HepG2 (cell line): ENCODE data around the gene CNNM1. TPM values are rescaled to one million over a fixed set of nuclear protein-coding genes. Genes with fewer than 3 reads are reported as not detected.

Experiments used
- ATAC-seq: fragments of 200-7000 bp; cut with Tn5 transposase; 3 replicates; pipeline ENCODE4 v1.9.1; 2020; ENCODE audit warnings: mild to moderate bottlenecking, moderate library complexity
- BruUV-seq: library from RNA; stranded (reverse); fragments of 400-500 nt; replicated peaks from 2 replicates; lab custom pipeline; 2021; lab: Mats Ljungman, UMichigan
- CTCF ChIA-PET: fragments of 300-600 bp; formaldehyde crosslinking; extraction: SDS; loops from one replicate; lab custom pipeline; 2021; ENCODE audit warnings: low total read pairs, inconsistent platforms, low intra/inter-chr PET ratio; lab: Yijun Ruan, JAX
- POLR2A ChIA-PET: fragments of 350-600 bp; sonication (Branson Sonifier 250); formaldehyde crosslinking; loops from one replicate; lab custom pipeline; 2020; ENCODE audit warnings: antibody characterized with exemption, inconsistent platforms; lab: Yijun Ruan, JAX
- DNase-seq: peaks from one replicate; pipeline ENCODE4 v3.0.0-alpha.2; 2015; ENCODE audit warnings: low spot score
- FAIRE-seq: peaks from 3 replicates; lab custom pipeline; 2011; peaks lifted over from hg19 to GRCh38; lab: Jason Lieb, UNC
- H2AFZ ChIP-seq: one replicate; pipeline ENCODE4 v1.6.1; 2011; ENCODE audit warnings: low read length, inconsistent platforms
- H3K27ac ChIP-seq: fragments of 300-600 bp; 3 replicates; pipeline ENCODE4 v1.8.0; 2011; ENCODE audit warnings: mixed run types, mild to moderate bottlenecking, mixed read lengths, low read length, inconsistent platforms; ENCODE audit not compliant: insufficient read depth; ENCODE audit errors: extremely low read length
- H3K27me3 ChIP-seq, 2 experiments: fragments of 200-600 bp in 1 of 2; 2 replicates in 1 of 2; 3 replicates in 1 of 2; pipeline versions ENCODE4 v1.6.0 to v1.8.0; 2011; ENCODE audit warnings: low read length in 2 of 2, mild to moderate bottlenecking in 2 of 2, moderate library complexity in 2 of 2, inconsistent platforms in 1 of 2; ENCODE audit not compliant: insufficient read depth in 2 of 2, control insufficient read depth in 1 of 2
- H3K36me3 ChIP-seq, 2 experiments: fragments of 200-600 bp in 1 of 2; replicated peaks in 1 of 2; 2 replicates in 1 of 2; 3 replicates in 1 of 2; pipeline versions ENCODE4 v1.5.1 to v1.8.0; 2011; ENCODE audit warnings: low read length in 2 of 2, inconsistent platforms in 1 of 2; ENCODE audit not compliant: insufficient read depth in 2 of 2, control insufficient read depth in 1 of 2
- H3K4me1 ChIP-seq: 2 replicates; pipeline ENCODE4 v1.5.1; 2012; ENCODE audit warnings: low read length, inconsistent platforms; ENCODE audit not compliant: insufficient read depth
- H3K4me2 ChIP-seq: 2 replicates; pipeline ENCODE4 v1.6.0; 2011; ENCODE audit warnings: low read depth, low read length, inconsistent platforms
- H3K4me3 ChIP-seq, 3 experiments: fragments of 200-600 bp in 1 of 3; sonication (generic), shearing (Covaris generic) in 1 of 3; replicated peaks in 1 of 3; 2 replicates each; pipeline ENCODE4 v1.5.1; 2011 to 2016; ENCODE audit warnings: low read length in 3 of 3, inconsistent platforms in 2 of 3, low read depth in 2 of 3, mild to moderate bottlenecking in 2 of 3, control low read depth in 1 of 3, mixed read lengths in 1 of 3; ENCODE audit not compliant: insufficient read depth in 1 of 3
- H3K79me2 ChIP-seq: one replicate; pipeline ENCODE4 v1.6.1; 2011; ENCODE audit warnings: low read length, inconsistent platforms; ENCODE audit not compliant: insufficient read depth
- H3K9ac ChIP-seq: 2 replicates; pipeline ENCODE4 v1.6.0; 2011; ENCODE audit warnings: mild to moderate bottlenecking, low read depth, low read length, inconsistent platforms; ENCODE audit not compliant: insufficient read depth
- H3K9me3 ChIP-seq: 2 replicates; pipeline ENCODE4 v1.5.1; 2012; ENCODE audit warnings: mild to moderate bottlenecking, low read length
- H4K20me1 ChIP-seq: 2 replicates; pipeline ENCODE4 v1.6.0; 2011; ENCODE audit warnings: inconsistent platforms, mild to moderate bottlenecking, low read length, moderate library complexity; ENCODE audit not compliant: insufficient read depth
- POLR2G ChIP-seq: fragments of 200-400 bp; formaldehyde crosslinking; IDR thresholded peaks from 2 replicates; pipeline ENCODE4 v1.6.1; 2018; ENCODE audit warnings: mild to moderate bottlenecking, low read depth, low read length, moderate library complexity
- ZNF547 ChIP-seq: sonication (generic); formaldehyde crosslinking; IDR thresholded peaks from 2 replicates; pipeline ENCODE4 v1.5.1; 2020; ENCODE audit warnings: mild to moderate bottlenecking, missing genetic modification reagents
- WGBS: methylation state at CpG from one replicate; pipeline ENCODE4 v1.1.6; 2017; ENCODE audit warnings: low lambda C conversion rate; 5-methylcytosine and 5-hydroxymethylcytosine counted together
- in situ Hi-C: cut with HindIII; loops from 2 replicates; pipeline ENCODE4 v1.10.0; 2017; ENCODE audit warnings: low pct_unique_long_range_greater_than_20kb; ENCODE audit not compliant: extremely low pct_ligation_motif_present
- intact Hi-C: fragments of 100-400 bp; cut with micrococcal nuclease; formaldehyde crosslinking; loops from one replicate; pipeline ENCODE4 v1.10.0; 2022; ENCODE audit not compliant: unreplicated experiment
- polyA plus RNA-seq, 8 experiments: library from polyadenylated mRNA; depleted of rRNA in 3 of 8; stranded (reverse) in 7 of 8; unstranded in 1 of 8; fragments of >200 nt; fragmentation: Illumina TruSeq in 4 of 8; extraction: Trizol in 4 of 8; gene quantifications; 2 replicates each; pipeline versions ENCODE4 v1.2.1 to v1.2.3, GENCODE V29; 2011 to 2016; ENCODE audit warnings: low read depth in 4 of 8, missing spikeins in 1 of 8, mixed read lengths in 1 of 8; ENCODE audit not compliant: insufficient read depth in 1 of 8
- total RNA-seq, 5 experiments: library from RNA; depleted of rRNA; stranded (reverse); fragments of >200 nt; fragmentation: Illumina TruSeq; extraction: Trizol; gene quantifications; 2 replicates each; pipeline ENCODE4 v1.2.3, GENCODE V29; 2016; ENCODE audit warnings: low read depth in 1 of 5
- TF ChIP-seq, protein P1 (sequence below): sonication (generic); formaldehyde crosslinking; IDR thresholded peaks from 2 replicates; pipeline ENCODE4 v1.4.0; 2020; ENCODE audit warnings: missing genetic modification reagents

The CNNM1 gene
- total and polyA plus RNA-seq, 2 of the 13 experiments (the other 11 are each of a cell fraction or from before 2014, with no cell fraction given) = 4.3 to 9.6 TPM

DNA sequence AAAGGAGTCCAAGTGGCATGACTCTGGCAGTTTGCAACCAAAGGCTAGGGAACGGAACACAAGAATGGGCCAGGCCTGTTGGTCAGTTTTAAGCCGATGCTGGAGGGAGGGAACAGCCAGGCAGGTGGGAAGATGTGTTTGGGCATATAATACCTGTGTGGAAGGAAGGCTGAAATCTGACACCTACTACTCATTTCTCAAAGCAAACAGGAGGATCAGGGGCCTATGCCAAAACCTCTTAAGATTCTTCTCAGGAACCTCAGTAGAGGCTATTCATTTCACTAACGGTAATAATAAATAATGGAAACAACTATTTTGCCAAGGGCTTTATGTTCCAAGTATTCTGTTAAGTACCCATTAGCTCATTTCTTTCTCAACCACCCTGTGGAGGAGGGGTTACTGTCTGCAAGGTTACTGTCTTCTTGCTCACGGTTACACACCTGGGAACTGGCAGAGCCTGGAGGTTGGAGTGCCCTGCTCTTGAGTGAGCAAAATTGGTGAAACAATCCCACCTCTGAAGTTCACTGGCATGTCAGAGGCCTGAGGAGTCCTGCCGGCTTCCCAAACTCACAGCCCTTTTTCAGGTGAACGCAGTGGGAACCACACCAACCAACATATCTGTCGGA lies 65.7 kb downstream of the CNNM1 start:
- Histone ChIP-seq H3K9ac (no peak overlapping the region), H3K9me3 (no peaks in the 10 kb centered on the region), H3K4me2 (peak overlapping the region; percentile 27; the same call in 1 of the 2 replicates), H4K20me1 (no peaks in the 10 kb centered on the region), H3K4me3 (no peak overlapping the region), H3K36me3 (peaks cover 13 to 31% of the 10 kb centered on the region in 2 experiments), H2AFZ (no peak overlapping the region), H3K27ac (peak overlapping the region; percentile 76), H3K4me1 (peaks cover 68% of the 10 kb centered on the region), H3K79me2 (no peaks in the 10 kb centered on the region), H3K27me3 (no peaks in the 10 kb centered on the region)
- in situ Hi-C loops (loop anchor here (5.0 kb wide), 3 partner anchors 37 to 217 kb away; partner anchors contain the start of gene GOT1), intact Hi-C loops (no loop called here)
- TF ChIP-seq, protein P1, sequence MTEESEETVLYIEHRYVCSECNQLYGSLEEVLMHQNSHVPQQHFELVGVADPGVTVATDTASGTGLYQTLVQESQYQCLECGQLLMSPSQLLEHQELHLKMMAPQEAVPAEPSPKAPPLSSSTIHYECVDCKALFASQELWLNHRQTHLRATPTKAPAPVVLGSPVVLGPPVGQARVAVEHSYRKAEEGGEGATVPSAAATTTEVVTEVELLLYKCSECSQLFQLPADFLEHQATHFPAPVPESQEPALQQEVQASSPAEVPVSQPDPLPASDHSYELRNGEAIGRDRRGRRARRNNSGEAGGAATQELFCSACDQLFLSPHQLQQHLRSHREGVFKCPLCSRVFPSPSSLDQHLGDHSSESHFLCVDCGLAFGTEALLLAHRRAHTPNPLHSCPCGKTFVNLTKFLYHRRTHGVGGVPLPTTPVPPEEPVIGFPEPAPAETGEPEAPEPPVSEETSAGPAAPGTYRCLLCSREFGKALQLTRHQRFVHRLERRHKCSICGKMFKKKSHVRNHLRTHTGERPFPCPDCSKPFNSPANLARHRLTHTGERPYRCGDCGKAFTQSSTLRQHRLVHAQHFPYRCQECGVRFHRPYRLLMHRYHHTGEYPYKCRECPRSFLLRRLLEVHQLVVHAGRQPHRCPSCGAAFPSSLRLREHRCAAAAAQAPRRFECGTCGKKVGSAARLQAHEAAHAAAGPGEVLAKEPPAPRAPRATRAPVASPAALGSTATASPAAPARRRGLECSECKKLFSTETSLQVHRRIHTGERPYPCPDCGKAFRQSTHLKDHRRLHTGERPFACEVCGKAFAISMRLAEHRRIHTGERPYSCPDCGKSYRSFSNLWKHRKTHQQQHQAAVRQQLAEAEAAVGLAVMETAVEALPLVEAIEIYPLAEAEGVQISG (CRISPR knock-in tag) = 0 out of 2 replicates have a peak, but pooled peaks have one; percentile 11
- TF ChIP-seq POLR2G (peak; percentile 45; the same call in 1 of the 2 replicates), ZNF547 (CRISPR knock-in tag) (no peak)
- WGBS = 92% methylated on average over 7 of the region's 7 CpGs
- DNase-seq (no peak), ATAC-seq (no peak), FAIRE-seq (no peak)
- CTCF ChIA-PET = no interaction called here
- POLR2A ChIA-PET = interaction anchor here (3.5 kb wide), 1 partner anchor 36 kb away, joined by 16 read pairs; the partner anchor contains the start of gene GOT1
- BruUV-seq = no TSS peak
